Fibroblast of pulmonary artery (primary cell): ENCODE data around the gene IGFALS.

Experiments
- DNase-seq: peaks from one replicate; pipeline ENCODE4 v3.0.0-alpha.2; 2010; ENCODE audit warnings: low read depth
- H3K4me3 ChIP-seq: replicated peaks from 2 replicates; pipeline ENCODE4 v1.5.1; 2011; ENCODE audit warnings: low read depth, mild to moderate bottlenecking, control low read depth, low read length, moderate library complexity
- TF ChIP-seq, protein P1 (sequence below): IDR thresholded peaks from 2 replicates; pipeline ENCODE4 v1.5.1; 2011; ENCODE audit warnings: mild to moderate bottlenecking, control low read depth, low read length, inconsistent platforms; ENCODE audit errors: missing control alignments

The IGFALS gene

DNA sequence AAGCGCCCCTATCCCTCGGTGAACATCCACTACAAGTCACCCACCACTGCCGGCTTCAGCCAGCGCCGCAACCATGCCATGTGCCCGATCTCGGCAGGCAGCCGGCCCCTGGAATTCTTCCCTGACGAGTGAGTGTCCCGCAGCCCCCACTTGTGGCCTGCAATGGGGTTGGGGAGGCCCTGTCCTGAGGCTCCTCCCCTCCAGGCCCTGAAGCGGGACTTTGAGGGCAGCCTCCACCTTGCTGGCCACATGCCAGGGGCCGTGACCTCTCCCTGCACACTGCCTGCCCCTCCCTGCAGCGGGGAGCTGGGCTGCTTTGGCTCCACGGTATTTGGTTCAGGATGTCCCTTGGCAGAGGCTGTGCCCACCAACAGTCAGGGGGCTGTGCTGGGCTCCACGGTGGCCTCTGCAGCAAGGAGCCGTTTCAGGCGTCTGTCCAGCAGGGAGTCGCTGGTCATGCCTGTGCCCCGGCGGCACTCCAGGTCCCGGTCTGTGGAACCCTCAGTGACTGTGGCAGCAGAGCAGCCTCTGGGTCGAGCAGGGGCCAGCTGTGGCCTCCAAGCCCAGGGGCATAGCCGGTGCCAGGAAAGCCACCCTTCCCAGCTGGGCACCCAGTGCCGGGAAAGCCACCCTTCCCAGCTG lies 30.5 kb downstream of the IGFALS start:
- H3K4me3 ChIP-seq, result no peak overlapping the region
- no peak for DNase-seq
- TF ChIP-seq, protein P1, sequence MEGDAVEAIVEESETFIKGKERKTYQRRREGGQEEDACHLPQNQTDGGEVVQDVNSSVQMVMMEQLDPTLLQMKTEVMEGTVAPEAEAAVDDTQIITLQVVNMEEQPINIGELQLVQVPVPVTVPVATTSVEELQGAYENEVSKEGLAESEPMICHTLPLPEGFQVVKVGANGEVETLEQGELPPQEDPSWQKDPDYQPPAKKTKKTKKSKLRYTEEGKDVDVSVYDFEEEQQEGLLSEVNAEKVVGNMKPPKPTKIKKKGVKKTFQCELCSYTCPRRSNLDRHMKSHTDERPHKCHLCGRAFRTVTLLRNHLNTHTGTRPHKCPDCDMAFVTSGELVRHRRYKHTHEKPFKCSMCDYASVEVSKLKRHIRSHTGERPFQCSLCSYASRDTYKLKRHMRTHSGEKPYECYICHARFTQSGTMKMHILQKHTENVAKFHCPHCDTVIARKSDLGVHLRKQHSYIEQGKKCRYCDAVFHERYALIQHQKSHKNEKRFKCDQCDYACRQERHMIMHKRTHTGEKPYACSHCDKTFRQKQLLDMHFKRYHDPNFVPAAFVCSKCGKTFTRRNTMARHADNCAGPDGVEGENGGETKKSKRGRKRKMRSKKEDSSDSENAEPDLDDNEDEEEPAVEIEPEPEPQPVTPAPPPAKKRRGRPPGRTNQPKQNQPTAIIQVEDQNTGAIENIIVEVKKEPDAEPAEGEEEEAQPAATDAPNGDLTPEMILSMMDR, result no peak

DNA sequence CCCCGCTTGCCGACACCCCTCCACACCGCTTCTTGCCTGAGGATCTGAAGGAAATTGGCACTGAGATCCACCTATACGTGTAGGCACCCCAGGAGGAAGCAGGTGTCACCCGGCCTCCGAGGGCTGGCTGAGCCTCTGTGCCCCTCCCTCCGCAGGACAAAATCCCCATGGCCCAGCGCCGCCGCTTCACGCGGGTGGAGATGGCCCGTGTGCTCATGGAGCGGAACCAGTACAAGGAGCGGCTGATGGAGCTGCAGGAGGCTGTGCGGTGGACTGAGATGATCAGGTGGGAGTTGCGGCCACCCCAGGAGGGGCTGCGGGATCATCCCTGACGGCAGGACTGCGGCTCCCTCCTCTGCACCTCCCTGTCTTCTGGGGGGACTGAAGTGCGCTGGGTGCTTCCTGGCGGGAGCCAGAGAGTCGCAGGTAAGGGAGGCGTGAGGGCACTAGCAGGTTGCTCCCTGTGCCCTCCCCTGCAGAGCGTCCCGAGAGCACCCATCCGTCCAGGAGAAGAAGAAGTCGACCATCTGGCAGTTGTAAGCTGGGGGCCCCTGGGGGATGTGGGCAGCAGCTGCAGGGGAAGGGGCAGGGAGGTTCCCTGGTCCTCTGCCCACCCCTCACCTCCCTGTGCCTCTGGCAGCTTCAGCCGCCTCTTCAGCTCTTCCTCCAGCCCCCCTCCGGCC lies 31.2 kb downstream of the IGFALS start:
- TF ChIP-seq, protein P1, result no peak
- DNase-seq, result no peak
- no peak overlapping the region for H3K4me3 ChIP-seq

DNA sequence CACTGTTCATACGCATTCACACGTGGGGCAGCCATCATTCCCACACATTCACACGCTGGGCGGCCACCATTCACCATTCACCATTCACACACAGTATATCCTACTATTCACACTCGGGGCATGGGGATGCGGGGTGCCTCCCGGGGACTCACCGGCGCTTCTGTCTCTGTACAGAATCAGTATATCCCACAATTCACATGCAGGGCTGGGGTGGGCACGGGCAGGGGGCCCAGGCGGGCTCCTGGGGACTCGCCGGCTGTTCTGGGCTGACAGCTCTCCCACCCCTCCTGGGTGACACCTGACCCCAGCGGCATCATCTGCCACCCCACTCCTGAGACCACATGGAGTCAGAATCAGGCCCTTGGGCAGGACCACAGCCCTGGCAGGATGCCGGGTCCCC lies 31.8 kb downstream of the IGFALS start:
- no peak for DNase-seq
- H3K4me3 ChIP-seq, result no peak overlapping the region
- TF ChIP-seq, protein P1, result no peak

DNA sequence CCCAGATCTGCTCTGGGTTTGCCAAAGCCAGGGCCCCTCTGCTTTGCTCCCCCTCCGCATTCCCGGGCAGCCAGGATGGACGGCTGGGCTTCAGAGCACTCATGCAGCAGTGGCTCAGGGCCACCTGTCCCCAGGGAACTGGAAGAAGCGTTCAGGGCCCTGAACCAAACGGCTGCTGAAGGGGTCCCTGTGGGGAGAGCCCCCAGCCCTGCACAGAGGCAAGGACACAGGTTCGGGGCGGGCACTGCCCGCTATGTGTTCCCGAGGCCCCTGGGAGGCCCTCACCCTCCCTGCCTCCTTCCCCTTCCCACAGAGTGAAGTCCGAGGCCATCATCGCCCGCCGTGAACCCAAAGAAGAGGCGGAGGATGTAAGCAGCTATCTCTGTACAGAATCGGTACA lies 32.6 kb downstream of the IGFALS start:
- TF ChIP-seq, protein P1, result no peak
- no peak overlapping the region for H3K4me3 ChIP-seq
- DNase-seq, result no peak

DNA sequence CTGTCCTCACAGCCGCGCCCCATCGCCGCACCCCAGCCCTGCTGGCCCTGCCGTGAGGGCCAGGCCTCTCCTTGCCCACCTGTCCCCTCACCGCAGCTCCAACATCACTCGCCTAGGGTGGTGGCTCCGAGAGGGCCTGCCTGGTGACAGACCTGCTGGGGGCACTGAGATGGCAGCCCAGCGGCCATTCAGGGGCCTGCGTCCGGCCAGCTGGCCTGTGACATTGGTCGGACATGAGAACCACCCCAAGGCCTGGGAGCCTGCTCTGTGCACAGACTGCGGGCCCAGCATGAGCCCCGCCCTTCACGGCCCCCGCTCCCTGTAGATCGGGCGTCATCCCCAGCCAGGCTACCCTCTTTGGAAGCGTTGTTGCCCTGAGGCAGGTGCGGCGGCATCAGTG lies 34.0 kb downstream of the IGFALS start:
- DNase-seq, result no peak
- TF ChIP-seq, protein P1, result no peak

DNA sequence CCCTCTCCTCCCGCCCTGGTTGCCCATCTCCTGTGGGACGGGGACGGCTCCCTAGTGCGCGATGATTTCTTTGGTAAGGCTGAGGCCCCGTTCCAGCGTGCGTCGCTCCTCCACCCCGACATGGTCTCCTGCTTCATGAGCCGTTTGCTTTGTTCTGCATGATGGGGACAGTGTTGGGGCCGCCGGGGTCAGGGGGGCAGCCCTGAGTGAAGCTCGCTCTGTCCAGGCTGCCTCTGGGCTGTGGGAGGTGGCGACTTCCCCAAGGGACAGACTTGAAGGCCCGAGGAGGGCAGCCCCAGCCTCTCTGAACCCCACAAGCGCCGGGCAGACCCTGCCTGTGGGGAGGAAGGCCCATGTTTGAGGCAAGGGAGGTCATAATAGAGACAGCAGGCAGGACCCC lies 34.6 kb downstream of the IGFALS start:
- DNase-seq, result no peak
- no peak overlapping the region for H3K4me3 ChIP-seq
- TF ChIP-seq, protein P1, result no peak

More for the DNA sequence above, 34.0 kb downstream of the IGFALS start:
- H3K4me3 ChIP-seq, result no peak overlapping the region
